OCI-LY3 (cell line): Measurements from ENCODE around the gene CNGB1.

Experiments
- H2AFZ ChIP-seq: fragments of 200-600, 300-600 bp; shearing (Covaris generic); 2 replicates; pipeline ENCODE4 v1.6.0; 2014; ENCODE audit warnings: antibody characterized with exemption, low read depth, low read length
- H3K27ac ChIP-seq: fragments of 200-600, 300-600 bp; sonication (generic); 2 replicates; pipeline ENCODE4 v1.5.1; 2014; ENCODE audit warnings: mild to moderate bottlenecking, low read length, moderate library complexity, mixed read lengths
- H3K27me3 ChIP-seq: fragments of 200-600, 300-600 bp; sonication (generic); 2 replicates; pipeline ENCODE4 v1.6.1; 2014; ENCODE audit warnings: low read depth, low read length, mixed read lengths
- H3K36me3 ChIP-seq: fragments of 200-600, 300-600 bp; sonication (generic); replicated peaks from 2 replicates; pipeline ENCODE3; 2014; ENCODE audit warnings: low read depth, low read length, mixed read lengths
- H3K4me1 ChIP-seq: fragments of 300-600, 200-600 bp; sonication (generic); 2 replicates; pipeline ENCODE4 v1.6.1; 2014; ENCODE audit warnings: low read length, mixed read lengths
- H3K4me2 ChIP-seq: fragments of 200-600, 300-600 bp; sonication (generic); 2 replicates; pipeline ENCODE4 v1.6.1; 2014; ENCODE audit warnings: low read length, mixed read lengths
- H3K4me3 ChIP-seq: fragments of 300-600, 200-600 bp; sonication (generic); 2 replicates; pipeline ENCODE4 v1.5.1; 2014; ENCODE audit warnings: antibody characterized with exemption, mild to moderate bottlenecking, low read length, moderate library complexity
- H3K79me2 ChIP-seq: fragments of 300-600, 200-600 bp; shearing (Covaris generic); 2 replicates; pipeline ENCODE4 v1.6.1; 2014; ENCODE audit warnings: mild to moderate bottlenecking, low read length, mixed read lengths
- H3K9ac ChIP-seq: fragments of 300-600, 200-600 bp; shearing (Covaris generic); 2 replicates; pipeline ENCODE4 v1.6.0; 2014; ENCODE audit warnings: mild to moderate bottlenecking, low read length, moderate library complexity
- H3K9me3 ChIP-seq: fragments of 200-600, 300-600 bp; shearing (Covaris generic); 2 replicates; pipeline ENCODE4 v1.6.1; 2014; ENCODE audit warnings: low read length, mixed read lengths; ENCODE audit not compliant: insufficient read depth
- H4K20me1 ChIP-seq: fragments of 200-600, 300-600 bp; sonication (generic); 2 replicates; pipeline ENCODE4 v1.6.1; 2016; ENCODE audit warnings: low read length, mixed read lengths; ENCODE audit not compliant: insufficient read depth
- CTCF ChIP-seq: fragments of 200-600, 300-600 bp; sonication (generic); IDR thresholded peaks from 2 replicates; pipeline ENCODE4 v1.5.1; 2014; ENCODE audit warnings: antibody characterized with exemption, low read length, low read depth
- EZH2phosphoT487 ChIP-seq: fragments of 200-600 bp; shearing (Covaris generic); IDR thresholded peaks from 2 replicates; pipeline ENCODE4 v1.6.1; 2018; ENCODE audit warnings: antibody characterized with exemption, mixed run types, low read depth

CNGB1 gene

GRCh38 chr16:57961538-57961937, 9.4 kb downstream of the CNGB1 start:
- Histone ChIP-seq H3K4me1 (no peaks in the 10 kb centered on the region), H3K36me3 (no peaks in the 10 kb centered on the region), H3K27ac (no peak overlapping the region), H4K20me1 (no peaks in the 10 kb centered on the region), H3K9me3 (no peaks in the 10 kb centered on the region), H3K4me3 (no peak overlapping the region), H2AFZ (no peak overlapping the region), H3K79me2 (no peaks in the 10 kb centered on the region), H3K27me3 (no peaks in the 10 kb centered on the region), H3K4me2 (no peak overlapping the region), H3K9ac (no peak overlapping the region)
- no peak for TF ChIP-seq EZH2phosphoT487
- TF ChIP-seq CTCF: no peak

- Histone ChIP-seq H3K27ac (no peak overlapping the region), H3K27me3 (no peaks in the 10 kb centered on the region), H3K4me2 (no peak overlapping the region), H4K20me1 (no peaks in the 10 kb centered on the region), H3K36me3 (no peaks in the 10 kb centered on the region), H3K4me1 (no peaks in the 10 kb centered on the region), H3K4me3 (no peak overlapping the region), H3K9me3 (no peaks in the 10 kb centered on the region), H3K9ac (no peak overlapping the region), H2AFZ (no peak overlapping the region), H3K79me2 (no peaks in the 10 kb centered on the region)
- no peak for TF ChIP-seq CTCF
- TF ChIP-seq EZH2phosphoT487: no peak
Measured at GRCh38 chr16:57960826-57961472, 10.0 kb downstream of the CNGB1 start.

- Histone ChIP-seq H4K20me1 (no peaks in the 10 kb centered on the region), H3K27ac (no peak overlapping the region), H3K79me2 (no peaks in the 10 kb centered on the region), H3K4me1 (no peaks in the 10 kb centered on the region), H2AFZ (no peak overlapping the region), H3K36me3 (no peaks in the 10 kb centered on the region), H3K9me3 (no peaks in the 10 kb centered on the region), H3K27me3 (no peaks in the 10 kb centered on the region), H3K4me3 (no peak overlapping the region), H3K4me2 (no peak overlapping the region), H3K9ac (no peak overlapping the region)
- TF ChIP-seq EZH2phosphoT487 (no peak), CTCF (no peak)
Measured at GRCh38 chr16:57960310-57960709, 10.6 kb downstream of the CNGB1 start.

- Histone ChIP-seq H3K4me3 (no peak overlapping the region), H3K9ac (no peak overlapping the region), H2AFZ (no peak overlapping the region), H3K4me2 (no peak overlapping the region), H3K27me3 (no peaks in the 10 kb centered on the region), H3K4me1 (no peaks in the 10 kb centered on the region), H3K27ac (no peak overlapping the region), H3K79me2 (no peaks in the 10 kb centered on the region), H3K36me3 (no peaks in the 10 kb centered on the region), H4K20me1 (no peaks in the 10 kb centered on the region), H3K9me3 (no peaks in the 10 kb centered on the region)
- TF ChIP-seq EZH2phosphoT487: no peak
- TF ChIP-seq CTCF: no peak
Measured at GRCh38 chr16:57959804-57960203, 11.1 kb downstream of the CNGB1 start.
